Fibroblast of lung (primary cell): ENCODE results near the gene HAUS5. TPM values are rescaled to one million over a fixed set of nuclear protein-coding genes. Genes with fewer than 3 reads are reported as not detected.

Experiments used
- DNase-seq, 2 donors: peaks; one replicate each; pipeline versions ENCODE4 v3.0.0 to v3.0.0-alpha.2; 2010; ENCODE audit warnings: low read depth in 2 of 2
- H2AFZ ChIP-seq: 2 replicates; pipeline ENCODE4 v1.5.1; 2012; ENCODE audit warnings: low read length, control low read depth, inconsistent platforms
- H3K27ac ChIP-seq: 2 replicates; pipeline ENCODE4 v1.5.1; 2011; ENCODE audit warnings: low read length, control low read depth; ENCODE audit not compliant: insufficient read depth
- H3K27me3 ChIP-seq: 2 replicates; pipeline ENCODE4 v1.5.1; 2011; ENCODE audit warnings: mild to moderate bottlenecking, low read length; ENCODE audit not compliant: control insufficient read depth, insufficient read depth
- H3K36me3 ChIP-seq: 2 replicates; pipeline ENCODE4 v1.5.1; 2011; ENCODE audit warnings: low read length; ENCODE audit not compliant: control insufficient read depth, insufficient read depth
- H3K4me1 ChIP-seq: 2 replicates; pipeline ENCODE4 v1.5.1; 2011; ENCODE audit warnings: low read length; ENCODE audit not compliant: control insufficient read depth, insufficient read depth; ENCODE audit errors: extremely low read depth
- H3K4me2 ChIP-seq: 2 replicates; pipeline ENCODE4 v1.5.1; 2011; ENCODE audit warnings: low read length, control low read depth; ENCODE audit not compliant: insufficient read depth; ENCODE audit errors: extremely low read depth
- H3K4me3 ChIP-seq, 4 experiments: fragments of 200-600 bp in 1 of 4; sonication (generic) in 1 of 4; replicated peaks in 1 of 4; 2 replicates each; pipeline ENCODE4 v1.5.1; 2011 to 2016; ENCODE audit warnings: low read length in 4 of 4, low read depth in 3 of 4, mild to moderate bottlenecking in 3 of 4, control low read depth in 2 of 4, inconsistent platforms in 1 of 4, mixed read lengths in 1 of 4; ENCODE audit not compliant: insufficient read depth in 1 of 4; ENCODE audit errors: control extremely low read depth in 1 of 4
- H3K79me2 ChIP-seq: 2 replicates; pipeline ENCODE4 v1.5.1; 2012; ENCODE audit warnings: mild to moderate bottlenecking, low read length, inconsistent platforms; ENCODE audit not compliant: control insufficient read depth, insufficient read depth
- H3K9ac ChIP-seq: 2 replicates; pipeline ENCODE4 v1.5.1; 2011; ENCODE audit warnings: mild to moderate bottlenecking, low read length, control low read depth; ENCODE audit not compliant: insufficient read depth
- H3K9me3 ChIP-seq: 2 replicates; pipeline ENCODE4 v1.5.1; 2012; ENCODE audit warnings: low read depth, low read length; ENCODE audit not compliant: control insufficient read depth, insufficient read depth
- H4K20me1 ChIP-seq: 2 replicates; pipeline ENCODE4 v1.5.1; 2011; ENCODE audit warnings: low read length; ENCODE audit not compliant: control insufficient read depth, insufficient read depth; ENCODE audit errors: extremely low read depth
- EZH2 ChIP-seq: IDR thresholded peaks from 2 replicates; pipeline ENCODE4 v1.5.1; 2012; ENCODE audit warnings: low read length, control low read depth, mild to moderate bottlenecking; ENCODE audit errors: missing control alignments
- polyA plus RNA-seq, 2 donors: library from polyadenylated mRNA; depleted of rRNA in 1 of 2; stranded (reverse) in 1 of 2; unstranded in 1 of 2; fragments of >200 nt; gene quantifications; 2 replicates each; pipeline ENCODE4 v1.2.1, GENCODE V29; 2011 to 2012; ENCODE audit warnings: missing spikeins in 1 of 2
- total RNA-seq: library from RNA; depleted of rRNA; stranded (reverse); fragments of >200 nt; gene quantifications from 2 replicates; pipeline ENCODE4 v1.2.1, GENCODE V29; 2014
- TF ChIP-seq, protein P1 (sequence below), 2 donors: IDR thresholded peaks in 1 of 2; conservative IDR thresholded peaks in 1 of 2; 1 replicate in 1 of 2; 2 replicates in 1 of 2; pipeline ENCODE4 v1.5.1; 2011 to 2012; ENCODE audit warnings: low read length in 2 of 2, control low read depth in 1 of 2, inconsistent platforms in 1 of 2, low read depth in 1 of 2, mild to moderate bottlenecking in 1 of 2

HAUS5 gene
- total and polyA plus RNA-seq, 2 donors (not counting 1 experiment from before 2014, with no cell fraction given) = 2.5 to 4.0 TPM

DNA sequence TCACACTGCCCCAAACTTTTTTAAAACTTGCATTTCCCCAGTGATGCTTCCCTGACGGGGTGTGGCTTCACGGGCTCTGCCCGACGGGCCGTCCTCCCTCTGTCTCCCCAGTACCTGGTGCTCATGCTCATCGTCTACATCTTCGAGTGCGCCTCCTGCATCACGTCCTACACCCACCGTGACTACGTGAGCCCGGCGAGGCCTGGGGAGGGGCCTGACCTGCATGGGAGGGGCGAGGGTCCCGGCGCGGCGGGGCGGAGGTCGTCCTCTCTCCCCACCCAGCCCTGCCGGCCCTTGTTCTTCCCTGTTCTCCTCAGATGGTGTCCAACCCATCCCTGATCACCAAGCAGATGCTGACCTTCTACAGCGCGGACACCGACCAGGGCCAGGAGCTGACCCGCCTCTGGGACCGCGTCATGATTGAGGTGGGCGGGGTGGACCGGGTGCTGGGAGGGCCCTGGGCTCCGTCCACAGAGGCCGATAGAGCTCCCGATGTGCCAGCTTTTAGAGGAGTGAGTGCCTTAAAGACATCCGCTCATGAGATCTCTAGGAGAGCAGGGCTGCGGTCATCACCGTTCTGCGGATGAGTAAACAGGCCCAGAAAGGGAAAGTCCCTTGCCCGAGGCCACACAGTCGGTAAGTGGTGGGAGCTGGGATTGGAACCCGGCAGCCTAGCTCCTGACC lies 60.7 kb downstream of the HAUS5 start:
- no peaks in the 10 kb centered on the region for H3K4me1 ChIP-seq
- H3K4me2 ChIP-seq = peak overlapping the region; percentile 62
- TF ChIP-seq EZH2 = no peak
- TF ChIP-seq, protein P1, sequence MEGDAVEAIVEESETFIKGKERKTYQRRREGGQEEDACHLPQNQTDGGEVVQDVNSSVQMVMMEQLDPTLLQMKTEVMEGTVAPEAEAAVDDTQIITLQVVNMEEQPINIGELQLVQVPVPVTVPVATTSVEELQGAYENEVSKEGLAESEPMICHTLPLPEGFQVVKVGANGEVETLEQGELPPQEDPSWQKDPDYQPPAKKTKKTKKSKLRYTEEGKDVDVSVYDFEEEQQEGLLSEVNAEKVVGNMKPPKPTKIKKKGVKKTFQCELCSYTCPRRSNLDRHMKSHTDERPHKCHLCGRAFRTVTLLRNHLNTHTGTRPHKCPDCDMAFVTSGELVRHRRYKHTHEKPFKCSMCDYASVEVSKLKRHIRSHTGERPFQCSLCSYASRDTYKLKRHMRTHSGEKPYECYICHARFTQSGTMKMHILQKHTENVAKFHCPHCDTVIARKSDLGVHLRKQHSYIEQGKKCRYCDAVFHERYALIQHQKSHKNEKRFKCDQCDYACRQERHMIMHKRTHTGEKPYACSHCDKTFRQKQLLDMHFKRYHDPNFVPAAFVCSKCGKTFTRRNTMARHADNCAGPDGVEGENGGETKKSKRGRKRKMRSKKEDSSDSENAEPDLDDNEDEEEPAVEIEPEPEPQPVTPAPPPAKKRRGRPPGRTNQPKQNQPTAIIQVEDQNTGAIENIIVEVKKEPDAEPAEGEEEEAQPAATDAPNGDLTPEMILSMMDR (conservative IDR thresholded peaks at IDR 0.05 in 1 of 2, IDR thresholded peaks at IDR 0.05 in 1 of 2; ENCODE audit: low read depth in 1 of 2, low read length in 2 of 2) = no peak
- peaks cover 3% of the 10 kb centered on the region for H3K27me3 ChIP-seq
- H4K20me1 ChIP-seq = no peaks in the 10 kb centered on the region
- no peaks in the 10 kb centered on the region for H3K9me3 ChIP-seq
- no peak overlapping the region for H3K27ac ChIP-seq
- no peaks in the 10 kb centered on the region for H3K79me2 ChIP-seq
- peak overlapping the region in 3 of 4 experiments; percentile 5 to 46 (median 32) for H3K4me3 ChIP-seq
- H2AFZ ChIP-seq = peak overlapping the region; percentile 70
- DNase-seq = peak; percentile 18 to 43
- H3K36me3 ChIP-seq = no peaks in the 10 kb centered on the region
- H3K9ac ChIP-seq = no peak overlapping the region

Other genes starting within 250 kb of the HAUS5 start
- gene GPR42, start 241.7 kb upstream of the HAUS5 start, total RNA-seq = not detected in 2 replicates
- not detected in 2 replicates for gene GPR42, start 241.7 kb upstream of the HAUS5 start, polyA plus RNA-seq
- gene FFAR2, start 164.5 kb upstream of the HAUS5 start, total RNA-seq = not detected in 2 replicates
- gene FFAR2, start 164.5 kb upstream of the HAUS5 start, polyA plus RNA-seq = not detected in 2 replicates
- gene KRTDAP, start 122.3 kb upstream of the HAUS5 start, total RNA-seq = not detected in 2 replicates
- not detected in 2 replicates for gene KRTDAP, start 122.3 kb upstream of the HAUS5 start, polyA plus RNA-seq
- gene DMKN, start 99.1 kb upstream of the HAUS5 start, total RNA-seq = 14.2 and 29.3 TPM in 2 replicates
- 2.1 and 2.8 TPM in 2 replicates for gene DMKN, start 99.1 kb upstream of the HAUS5 start, polyA plus RNA-seq
- 4.1 and 9.0 TPM in 2 replicates for gene SBSN, start 84.4 kb upstream of the HAUS5 start, total RNA-seq
- 1.6 TPM in 2 replicates for gene SBSN, start 84.4 kb upstream of the HAUS5 start, polyA plus RNA-seq
- gene GAPDHS, start 79.3 kb upstream of the HAUS5 start, total RNA-seq = not detected in 2 replicates
- not detected in 2 replicates for gene GAPDHS, start 79.3 kb upstream of the HAUS5 start, polyA plus RNA-seq
- 79.6 and 95.3 TPM in 2 replicates for gene TMEM147, start 67.1 kb upstream of the HAUS5 start, total RNA-seq
- gene TMEM147, start 67.1 kb upstream of the HAUS5 start, polyA plus RNA-seq = 72.4 and 76.2 TPM in 2 replicates
- gene ATP4A, start 49.1 kb upstream of the HAUS5 start, total RNA-seq = not detected in 2 replicates
- gene ATP4A, start 49.1 kb upstream of the HAUS5 start, polyA plus RNA-seq = not detected in 2 replicates
- gene PMIS2, start 26.6 kb upstream of the HAUS5 start, total RNA-seq = not detected in 2 replicates
- gene PMIS2, start 26.6 kb upstream of the HAUS5 start, polyA plus RNA-seq = not detected in 2 replicates
- gene RBM42, start 16.3 kb downstream of the HAUS5 start, total RNA-seq = 29.9 and 32.1 TPM in 2 replicates
- gene RBM42, start 16.3 kb downstream of the HAUS5 start, polyA plus RNA-seq = 32.9 and 43.0 TPM in 2 replicates
- 0.50 and 0.51 TPM in 2 replicates for gene ETV2, start 29.0 kb downstream of the HAUS5 start, total RNA-seq
- 0.12 and 0.18 TPM in 2 replicates for gene ETV2, start 29.0 kb downstream of the HAUS5 start, polyA plus RNA-seq
- gene COX6B1, start 35.6 kb downstream of the HAUS5 start, total RNA-seq = 194 and 279 TPM in 2 replicates
- 382 and 499 TPM in 2 replicates for gene COX6B1, start 35.6 kb downstream of the HAUS5 start, polyA plus RNA-seq
- gene UPK1A, start 53.8 kb downstream of the HAUS5 start, total RNA-seq = not detected in 2 replicates
- gene UPK1A, start 53.8 kb downstream of the HAUS5 start, polyA plus RNA-seq = 0.06 and 0.27 TPM in 2 replicates
- not detected in 2 replicates for gene ZBTB32, start 91.8 kb downstream of the HAUS5 start, total RNA-seq
- not detected in 2 replicates for gene ZBTB32, start 91.8 kb downstream of the HAUS5 start, polyA plus RNA-seq
- 3.9 and 5.4 TPM in 2 replicates for gene KMT2B, start 105.3 kb downstream of the HAUS5 start, total RNA-seq
- 7.4 and 12.5 TPM in 2 replicates for gene KMT2B, start 105.3 kb downstream of the HAUS5 start, polyA plus RNA-seq
- gene IGFLR1, start 129.7 kb downstream of the HAUS5 start, total RNA-seq = 0.17 and 0.51 TPM in 2 replicates
- gene IGFLR1, start 129.7 kb downstream of the HAUS5 start, polyA plus RNA-seq = 0.75 and 2.1 TPM in 2 replicates
- 5.9 and 9.1 TPM in 2 replicates for gene U2AF1L4, start 132.7 kb downstream of the HAUS5 start, total RNA-seq
- gene U2AF1L4, start 132.7 kb downstream of the HAUS5 start, polyA plus RNA-seq = 11.9 and 13.8 TPM in 2 replicates
- 15.7 and 16.0 TPM in 2 replicates for gene PSENEN, start 132.9 kb downstream of the HAUS5 start, total RNA-seq
- 31.4 and 35.5 TPM in 2 replicates for gene PSENEN, start 132.9 kb downstream of the HAUS5 start, polyA plus RNA-seq
- 6.4 and 10.0 TPM in 2 replicates for gene LIN37, start 135.8 kb downstream of the HAUS5 start, total RNA-seq
- gene LIN37, start 135.8 kb downstream of the HAUS5 start, polyA plus RNA-seq = 8.5 and 10.3 TPM in 2 replicates
- 47.8 and 54.3 TPM in 2 replicates for gene HSPB6, start 144.3 kb downstream of the HAUS5 start, total RNA-seq
- gene HSPB6, start 144.3 kb downstream of the HAUS5 start, polyA plus RNA-seq = 53.1 and 71.0 TPM in 2 replicates
- 2.6 and 3.8 TPM in 2 replicates for gene PROSER3, start 145.4 kb downstream of the HAUS5 start, total RNA-seq
- gene PROSER3, start 145.4 kb downstream of the HAUS5 start, polyA plus RNA-seq = 8.1 and 12.9 TPM in 2 replicates
- gene ARHGAP33, start 162.8 kb downstream of the HAUS5 start, total RNA-seq = 2.1 and 2.3 TPM in 2 replicates
- 0.58 and 1.7 TPM in 2 replicates for gene ARHGAP33, start 162.8 kb downstream of the HAUS5 start, polyA plus RNA-seq
- not detected in 2 replicates for gene PRODH2, start 200.1 kb downstream of the HAUS5 start, total RNA-seq
- gene PRODH2, start 200.1 kb downstream of the HAUS5 start, polyA plus RNA-seq = not detected in 2 replicates
- not detected in 2 replicates for gene NPHS1, start 239.8 kb downstream of the HAUS5 start, total RNA-seq
- gene NPHS1, start 239.8 kb downstream of the HAUS5 start, polyA plus RNA-seq = not detected in 2 replicates
- gene KIRREL2, start 244.2 kb downstream of the HAUS5 start, total RNA-seq = under 0.01 TPM in 1 of 2 replicates, not detected in the other
- not detected in 2 replicates for gene KIRREL2, start 244.2 kb downstream of the HAUS5 start, polyA plus RNA-seq